ENCODE data around the gene ZDHHC8. TPM values are rescaled to one million over a fixed set of nuclear protein-coding genes. Genes with fewer than 3 reads are reported as not detected.

ZDHHC8 gene
- total RNA-seq, 3 donors from 2014 or later = 27.7 to 53.0 (median 42.2) TPM

- intact Hi-C loops (cut with DNase I, micrococcal nuclease) = no loop called here
- H3K9me3 ChIP-seq = no peaks in the 10 kb centered on the region
- no peak for TF ChIP-seq CTCF (IDR thresholded peaks at IDR 0.05)
- peak overlapping the region; percentile 81 for H3K4me3 ChIP-seq
- H3K4me1 ChIP-seq (ENCODE audit: low read depth) = peaks cover 25% of the 10 kb centered on the region
- peaks cover 6% of the 10 kb centered on the region for H3K36me3 ChIP-seq (ENCODE audit: low read depth)
- peak in 2 of 3 donors; percentile 38 to 72 for DNase-seq
- ATAC-seq = peak; percentile 13
Observed at GRCh38 chr22:20117633-20118299, 13.8 kb upstream of the ZDHHC8 start.

GRCh38 chr22:20118300-20119020 is 13.1 kb upstream of the ZDHHC8 start:
- ATAC-seq (no peak), DNase-seq (peak in 2 of 3 donors; percentile 15)
- H3K9me3 ChIP-seq = no peaks in the 10 kb centered on the region
- no peak overlapping the region for H3K4me3 ChIP-seq
- H3K4me1 ChIP-seq (ENCODE audit: low read depth) = peaks cover 25% of the 10 kb centered on the region
- TF ChIP-seq CTCF (IDR thresholded peaks at IDR 0.05) = no peak
- H3K36me3 ChIP-seq (ENCODE audit: low read depth) = peaks cover 6% of the 10 kb centered on the region
- intact Hi-C loops (cut with DNase I, micrococcal nuclease) = no loop called here

- no peaks in the 10 kb centered on the region for H3K9me3 ChIP-seq
- peaks cover 13% of the 10 kb centered on the region for H3K4me1 ChIP-seq (ENCODE audit: low read depth)
- H3K36me3 ChIP-seq (ENCODE audit: low read depth) = peaks cover 6% of the 10 kb centered on the region
- DNase-seq (peak in 1 of 3 donors; percentile 28), ATAC-seq (no peak)
- TF ChIP-seq CTCF (IDR thresholded peaks at IDR 0.05) = no peak
- intact Hi-C loops (cut with DNase I, micrococcal nuclease) = no loop called here
- H3K4me3 ChIP-seq = no peak overlapping the region
Observed at GRCh38 chr22:20121856-20122415, 9.7 kb upstream of the ZDHHC8 start.

- Histone ChIP-seq H3K4me3 (no peak overlapping the region), H3K4me1 (ENCODE audit: low read depth) (peaks cover 6% of the 10 kb centered on the region), H3K36me3 (ENCODE audit: low read depth) (peaks cover 6% of the 10 kb centered on the region), H3K9me3 (no peaks in the 10 kb centered on the region)
- intact Hi-C loops (cut with DNase I, micrococcal nuclease) = no loop called here
- ATAC-seq (no peak), DNase-seq (no peak)
- no peak for TF ChIP-seq CTCF (IDR thresholded peaks at IDR 0.05)
Observed at GRCh38 chr22:20123366-20124082, 8.1 kb upstream of the ZDHHC8 start.

GRCh38 chr22:20124083-20124787 is 7.4 kb upstream of the ZDHHC8 start:
- Histone ChIP-seq H3K9me3 (no peaks in the 10 kb centered on the region), H3K4me3 (no peak overlapping the region), H3K36me3 (ENCODE audit: low read depth) (peaks cover 6% of the 10 kb centered on the region), H3K4me1 (ENCODE audit: low read depth) (no peaks in the 10 kb centered on the region)
- intact Hi-C loops (cut with DNase I, micrococcal nuclease) = no loop called here
- DNase-seq = no peak
- ATAC-seq = no peak
- TF ChIP-seq CTCF (IDR thresholded peaks at IDR 0.05) = no peak
